C4-2B (cell line): Measurements from ENCODE around the gene LRRTM4.

Experiments used
- H3K27ac ChIP-seq: fragments of 450-650 bp; 2 replicates; pipeline ENCODE4 v1.5.1; 2017
- ZFX ChIP-seq: fragments of 450-650 bp; IDR thresholded peaks from 2 replicates; pipeline ENCODE4 v1.6.1; 2017
- TF ChIP-seq, protein P1 (sequence below): fragments of 450-650 bp; conservative IDR thresholded peaks from 2 replicates; pipeline ENCODE4 v1.5.1; 2017; ENCODE audit warnings: mild to moderate bottlenecking

Gene LRRTM4

DNA sequence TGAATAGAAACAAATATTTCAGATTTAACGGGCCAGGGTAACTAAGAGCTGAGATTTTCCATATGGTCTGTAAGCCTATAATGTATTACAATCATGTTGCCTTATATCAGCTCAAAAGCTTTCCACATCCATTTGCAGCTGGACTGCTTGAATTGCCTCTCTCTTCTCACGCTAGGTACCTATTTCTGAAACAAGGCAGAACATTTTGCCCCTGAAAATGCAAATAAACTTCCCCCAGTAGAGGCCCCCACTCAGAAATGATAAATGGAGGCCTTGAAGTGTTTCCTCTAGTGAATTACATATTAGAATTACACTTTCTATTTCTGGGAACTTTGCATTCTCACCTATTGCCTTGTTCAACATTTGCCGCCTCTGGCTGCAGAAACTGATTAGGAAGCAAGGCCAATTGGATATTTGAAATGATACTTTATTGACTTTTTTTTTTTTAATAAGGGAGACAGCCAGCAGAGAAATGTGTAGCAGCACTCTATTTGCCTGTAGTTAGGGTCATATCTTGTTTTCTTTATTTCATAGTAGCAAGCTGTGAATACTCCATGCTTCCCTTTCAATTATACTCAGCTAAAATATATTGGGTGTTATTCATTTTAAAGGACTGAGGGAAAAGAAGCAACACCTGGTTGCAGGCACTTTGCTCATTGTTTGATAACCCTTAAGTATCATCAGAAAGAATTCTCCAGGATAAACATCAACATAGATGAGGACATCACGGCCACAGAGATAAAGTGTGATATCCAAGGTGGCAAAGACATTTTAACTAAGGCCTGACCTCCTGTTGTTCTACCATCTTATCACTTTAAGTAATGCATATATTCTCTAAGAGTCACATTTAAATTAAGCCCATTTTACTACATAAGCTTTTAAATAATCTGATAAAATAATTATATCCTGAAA is 505.5 kb downstream of the LRRTM4 start:
- no peak overlapping the region for H3K27ac ChIP-seq
- no peak for TF ChIP-seq ZFX
- TF ChIP-seq, protein P1, sequence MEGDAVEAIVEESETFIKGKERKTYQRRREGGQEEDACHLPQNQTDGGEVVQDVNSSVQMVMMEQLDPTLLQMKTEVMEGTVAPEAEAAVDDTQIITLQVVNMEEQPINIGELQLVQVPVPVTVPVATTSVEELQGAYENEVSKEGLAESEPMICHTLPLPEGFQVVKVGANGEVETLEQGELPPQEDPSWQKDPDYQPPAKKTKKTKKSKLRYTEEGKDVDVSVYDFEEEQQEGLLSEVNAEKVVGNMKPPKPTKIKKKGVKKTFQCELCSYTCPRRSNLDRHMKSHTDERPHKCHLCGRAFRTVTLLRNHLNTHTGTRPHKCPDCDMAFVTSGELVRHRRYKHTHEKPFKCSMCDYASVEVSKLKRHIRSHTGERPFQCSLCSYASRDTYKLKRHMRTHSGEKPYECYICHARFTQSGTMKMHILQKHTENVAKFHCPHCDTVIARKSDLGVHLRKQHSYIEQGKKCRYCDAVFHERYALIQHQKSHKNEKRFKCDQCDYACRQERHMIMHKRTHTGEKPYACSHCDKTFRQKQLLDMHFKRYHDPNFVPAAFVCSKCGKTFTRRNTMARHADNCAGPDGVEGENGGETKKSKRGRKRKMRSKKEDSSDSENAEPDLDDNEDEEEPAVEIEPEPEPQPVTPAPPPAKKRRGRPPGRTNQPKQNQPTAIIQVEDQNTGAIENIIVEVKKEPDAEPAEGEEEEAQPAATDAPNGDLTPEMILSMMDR: no peak

DNA sequence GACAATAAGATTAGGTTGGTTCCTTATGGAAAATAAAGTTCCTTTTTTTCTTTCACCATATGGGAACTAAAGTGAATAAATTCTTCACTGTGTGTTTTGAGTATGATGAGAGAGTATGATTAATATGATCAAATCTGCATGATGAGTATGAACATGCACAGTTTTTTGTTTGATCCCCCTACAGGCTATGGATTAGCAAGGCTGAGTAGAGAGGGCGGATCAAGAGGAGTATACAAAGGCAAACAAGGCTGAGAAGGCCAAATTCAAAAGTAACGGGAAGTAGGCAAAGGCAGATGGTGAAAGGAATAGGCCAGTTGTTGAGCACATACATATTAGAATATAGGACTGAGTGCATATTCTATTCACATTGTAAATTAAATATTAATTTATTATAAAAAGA is 508.2 kb downstream of the LRRTM4 start:
- TF ChIP-seq ZFX: no peak
- TF ChIP-seq, protein P1: peak; percentile 6; the same call in 1 of the 2 replicates

DNA sequence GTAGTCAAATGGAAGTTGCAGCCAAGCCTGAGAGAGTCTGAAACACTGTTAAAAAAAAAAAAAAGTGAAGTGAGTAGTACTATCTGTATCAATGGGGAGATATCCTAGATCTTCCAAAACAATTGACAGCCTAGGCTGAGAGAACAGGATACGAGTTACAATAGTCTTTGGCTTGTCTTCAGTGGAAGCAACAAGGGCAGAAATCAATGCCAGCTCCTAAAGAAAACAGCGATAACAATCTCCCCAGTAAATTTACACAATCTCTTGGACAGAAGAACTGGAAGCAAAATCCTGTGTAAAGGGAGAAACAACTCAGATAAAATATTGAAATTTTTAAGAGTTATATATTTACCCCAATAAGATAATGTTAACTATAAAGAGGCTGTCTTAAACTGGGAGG is 508.7 kb downstream of the LRRTM4 start:
- no peak for TF ChIP-seq ZFX
- TF ChIP-seq, protein P1: no peak
- peak overlapping the region; percentile 65; the same call in 1 of the 2 replicates for H3K27ac ChIP-seq

More for the DNA sequence above, 508.2 kb downstream of the LRRTM4 start:
- H3K27ac ChIP-seq: no peak overlapping the region

DNA sequence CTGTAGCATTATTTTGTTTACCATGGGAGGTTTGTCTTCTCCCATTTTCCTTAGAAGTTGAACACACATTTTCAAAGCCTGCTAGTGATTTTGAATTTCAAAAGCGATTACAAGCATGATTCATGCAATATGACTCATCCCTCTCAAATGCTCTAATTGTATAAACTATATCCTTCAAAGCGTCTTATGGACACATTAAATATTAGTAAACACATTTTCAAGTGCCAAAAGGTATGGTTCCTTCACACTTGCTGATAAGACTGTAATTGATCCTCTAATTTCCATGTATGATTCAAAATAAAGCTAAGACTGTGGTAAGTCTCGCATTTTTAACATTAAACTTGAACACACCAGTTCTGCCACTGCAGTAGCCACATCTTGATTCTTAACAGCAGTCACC is 512.9 kb downstream of the LRRTM4 start:
- no peak overlapping the region for H3K27ac ChIP-seq
- TF ChIP-seq ZFX: no peak
- TF ChIP-seq, protein P1: no peak

DNA sequence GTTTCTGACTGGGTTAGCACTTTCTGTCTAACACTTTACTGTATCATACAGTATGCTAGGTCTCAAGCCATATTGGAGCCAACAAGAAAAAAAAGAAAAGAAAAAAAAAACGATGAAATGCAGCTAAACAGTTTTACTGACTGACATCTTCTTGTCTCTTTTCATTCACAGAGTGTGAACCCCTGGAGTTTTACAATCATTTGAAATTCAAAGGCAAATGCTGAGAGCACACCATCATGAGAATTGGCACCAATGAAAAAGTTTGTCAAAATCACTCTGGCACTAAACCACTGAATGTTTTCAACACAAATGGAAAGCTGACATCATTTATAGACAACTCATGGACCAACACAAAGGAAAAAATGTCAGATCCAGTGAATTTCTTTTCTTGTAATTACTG is 513.3 kb downstream of the LRRTM4 start:
- no peak for TF ChIP-seq ZFX
- TF ChIP-seq, protein P1: no peak
- no peak overlapping the region for H3K27ac ChIP-seq

DNA sequence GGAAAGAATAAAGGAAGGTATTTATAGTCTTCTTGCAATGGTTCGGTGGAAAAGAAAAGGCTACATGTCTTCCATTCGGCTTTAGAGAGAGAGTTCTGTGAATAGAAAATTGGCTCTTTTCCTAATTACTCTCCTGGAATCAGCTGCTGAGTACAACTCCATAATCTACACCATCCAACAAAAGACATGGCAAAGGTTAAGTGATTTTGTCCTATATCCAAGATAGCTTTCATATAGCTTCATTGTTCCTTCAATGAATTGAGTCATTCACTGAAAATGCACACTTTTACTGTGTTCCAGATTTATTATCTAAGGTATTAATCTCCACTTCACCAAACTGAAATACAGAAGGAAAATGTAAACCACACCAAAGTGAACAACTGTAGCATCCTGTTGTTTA is 514.5 kb downstream of the LRRTM4 start:
- TF ChIP-seq, protein P1: no peak
- TF ChIP-seq ZFX: no peak
- no peak overlapping the region for H3K27ac ChIP-seq

DNA sequence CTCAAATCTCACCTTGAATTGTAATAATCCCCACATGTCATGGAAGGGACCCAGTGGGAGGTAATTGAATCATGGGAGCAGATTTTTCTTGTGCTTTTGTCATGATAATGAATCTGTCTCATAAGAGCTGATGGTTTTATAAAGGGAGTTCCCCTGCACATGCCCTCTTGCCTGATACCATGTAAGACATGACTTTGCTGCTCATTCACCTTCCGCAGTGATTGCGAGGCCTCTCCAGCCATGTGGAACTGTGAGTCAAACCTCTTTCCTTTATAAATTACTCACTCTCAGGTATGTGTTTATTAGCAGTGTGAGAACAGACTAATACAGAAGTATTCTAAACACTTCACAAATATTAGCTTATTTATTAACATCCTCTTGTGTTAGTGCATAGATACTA is 516.7 kb downstream of the LRRTM4 start:
- TF ChIP-seq ZFX: no peak
- TF ChIP-seq, protein P1: no peak
- H3K27ac ChIP-seq: no peak overlapping the region
